Non-pigmented ciliary epithelial cell (primary cell): ENCODE measurements around the gene DACH1.
A peak's percentile ranks its signal among the peaks of the same experiment; 100 is the strongest.

Experiments
- DNase-seq: peaks from one replicate; pipeline ENCODE4 v3.0.0-alpha.2; 2010; ENCODE audit warnings: low read depth

Gene DACH1

GRCh38 chr13:71488201-71488600, 378.8 kb downstream of the DACH1 start:
- no peak for DNase-seq

GRCh38 chr13:71485913-71486312, 381.1 kb downstream of the DACH1 start:
- no peak for DNase-seq

GRCh38 chr13:71483733-71484132, 383.3 kb downstream of the DACH1 start:
- no peak for DNase-seq

- DNase-seq, result no peak
These were observed 385.5 kb downstream of the DACH1 start for GRCh38 chr13:71481501-71481900.

- DNase-seq, result no peak
These were observed 386.0 kb downstream of the DACH1 start for GRCh38 chr13:71481046-71481445.

GRCh38 chr13:71477735-71478134, 389.3 kb downstream of the DACH1 start:
- no peak for DNase-seq

GRCh38 chr13:71474936-71475335, 392.1 kb downstream of the DACH1 start:
- DNase-seq, result no peak

- no peak for DNase-seq
These were observed 397.4 kb downstream of the DACH1 start for GRCh38 chr13:71469626-71470025.

- no peak for DNase-seq
These were observed 402.3 kb downstream of the DACH1 start for GRCh38 chr13:71464686-71465085.

- no peak for DNase-seq
These were observed 405.1 kb downstream of the DACH1 start for GRCh38 chr13:71461892-71462291.

GRCh38 chr13:71460211-71460610, 406.8 kb downstream of the DACH1 start:
- DNase-seq, result peak; percentile 9

- DNase-seq, result no peak
These were observed 407.3 kb downstream of the DACH1 start for GRCh38 chr13:71459708-71460107.

GRCh38 chr13:71457645-71458044, 409.4 kb downstream of the DACH1 start:
- DNase-seq, result no peak

GRCh38 chr13:71456136-71456535, 410.9 kb downstream of the DACH1 start:
- no peak for DNase-seq

GRCh38 chr13:71454509-71454908, 412.5 kb downstream of the DACH1 start:
- no peak for DNase-seq

- DNase-seq, result no peak
These were observed 418.8 kb downstream of the DACH1 start for GRCh38 chr13:71448080-71448630.

- no peak for DNase-seq
These were observed 429.3 kb downstream of the DACH1 start for GRCh38 chr13:71437704-71438103.

GRCh38 chr13:71430681-71431080, 436.3 kb downstream of the DACH1 start:
- no peak for DNase-seq

GRCh38 chr13:71417205-71417604, 449.8 kb downstream of the DACH1 start:
- DNase-seq, result peak; percentile 10

GRCh38 chr13:71412231-71412630, 454.8 kb downstream of the DACH1 start:
- peak; percentile 3 for DNase-seq

- DNase-seq, result no peak
These were observed 458.6 kb downstream of the DACH1 start for GRCh38 chr13:71408416-71408815.

- DNase-seq, result no peak
These were observed 467.3 kb downstream of the DACH1 start for GRCh38 chr13:71399631-71400215.

GRCh38 chr13:71396149-71396548, 470.9 kb downstream of the DACH1 start:
- no peak for DNase-seq

GRCh38 chr13:71395053-71395452, 472.0 kb downstream of the DACH1 start:
- no peak for DNase-seq
